AG10803 (cell line): ENCODE measurements around the gene WAC.
A peak's percentile ranks its signal among the peaks of the same experiment; 100 is the strongest.
"Not testable (repeated sequence)": the region's sequence is repeated elsewhere in the genome, so short reads cannot be mapped to it uniquely, and the experiment has no call there.

ENCODE experiments used
- DNase-seq: peaks from one replicate; pipeline ENCODE4 v3.0.0; 2010; ENCODE audit warnings: low read depth
- H3K4me3 ChIP-seq: 2 replicates; pipeline ENCODE4 v1.5.1; 2011; ENCODE audit warnings: mild to moderate bottlenecking, low read length, control low read depth
- CTCF ChIP-seq: conservative IDR thresholded peaks from 2 replicates; pipeline ENCODE4 v1.5.1; 2011; ENCODE audit warnings: mild to moderate bottlenecking, low read length, control low read depth, inconsistent platforms

WAC gene

DNA sequence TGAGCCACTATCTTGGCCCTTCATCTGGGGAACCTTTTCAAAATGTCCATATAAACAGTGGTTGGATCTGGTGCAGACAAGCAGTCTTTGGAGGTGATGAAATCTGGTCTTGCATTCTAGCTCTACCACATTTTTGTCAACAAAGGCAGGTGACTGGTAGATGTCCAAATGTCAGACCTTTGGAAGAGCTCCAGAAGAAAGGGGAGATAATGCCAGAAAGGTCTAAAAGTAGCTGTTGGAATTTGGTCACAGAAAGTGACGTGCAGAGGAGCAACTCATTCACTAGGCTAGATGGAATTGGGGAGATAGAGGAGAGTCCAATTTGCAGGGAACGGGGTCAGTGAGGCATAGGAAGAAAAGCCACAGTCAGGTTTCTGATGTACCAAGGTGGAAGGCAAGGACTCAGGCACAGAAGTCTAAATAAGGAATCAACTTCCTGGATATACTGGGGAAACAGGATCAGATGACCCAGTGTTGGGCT is 36.4 kb upstream of the WAC start:
- no peak for TF ChIP-seq CTCF
- no peak overlapping the region for H3K4me3 ChIP-seq
- DNase-seq, result no peak

- no peak overlapping the region for H3K4me3 ChIP-seq
- no peak for TF ChIP-seq CTCF
- DNase-seq, result no peak
Observed at GRCh38 chr10:28497313-28498126, 35.4 kb upstream of the WAC start.

GRCh38 chr10:28500203-28500602 is 32.7 kb upstream of the WAC start:
- DNase-seq, H3K4me3 ChIP-seq: not testable (repeated sequence)

DNA sequence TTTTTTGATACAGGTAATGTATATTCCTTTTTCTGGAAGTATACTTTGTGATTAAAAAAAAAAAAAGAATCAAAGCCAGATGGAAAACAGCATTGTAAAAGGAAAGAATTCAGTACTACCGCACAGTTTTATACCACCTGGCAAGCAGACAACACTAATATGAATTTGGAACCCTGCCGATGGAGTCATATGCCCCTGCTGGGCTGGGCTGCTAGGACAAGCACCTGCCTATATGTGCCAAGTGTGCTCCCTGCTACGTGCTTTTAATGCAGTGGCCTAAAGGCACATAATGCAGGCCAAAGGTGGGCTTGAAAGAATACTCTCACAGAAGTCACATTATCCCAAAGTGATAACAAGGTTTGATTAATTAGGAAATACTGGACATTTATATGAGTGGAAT is 29.8 kb upstream of the WAC start:
- no peak for TF ChIP-seq CTCF
- no peak overlapping the region for H3K4me3 ChIP-seq
- peak; percentile 16 for DNase-seq

DNA sequence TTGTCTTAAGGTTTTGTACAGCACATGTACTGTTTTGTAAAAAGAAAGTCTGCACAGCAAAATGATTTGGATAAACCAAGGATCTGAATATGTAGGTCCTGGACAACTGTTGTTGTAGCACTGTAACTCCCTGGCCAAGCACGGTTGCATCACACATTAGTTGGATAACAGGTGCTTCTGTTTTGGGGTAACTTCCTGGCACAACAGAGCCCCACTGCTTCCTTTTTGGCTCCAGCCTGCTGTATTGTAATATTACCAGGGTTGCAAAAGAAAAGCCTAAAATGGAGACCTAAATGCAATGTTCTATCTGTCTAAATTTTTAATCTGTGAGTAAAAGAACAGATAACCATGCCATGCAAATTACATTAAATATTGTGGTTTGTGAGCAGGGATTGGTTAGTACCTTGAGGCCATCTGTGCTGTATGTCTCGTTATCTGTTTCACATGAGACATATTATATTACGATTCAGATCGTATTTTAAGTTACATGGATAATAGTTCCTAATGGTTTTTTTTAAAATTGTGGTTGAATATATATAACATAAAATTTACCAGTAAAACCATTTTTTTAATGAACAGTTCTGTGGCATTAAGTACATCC is 27.5 kb upstream of the WAC start:
- H3K4me3 ChIP-seq, result no peak overlapping the region
- TF ChIP-seq CTCF, result no peak
- no peak for DNase-seq

- H3K4me3 ChIP-seq, result no peak overlapping the region
- DNase-seq, result no peak
- no peak for TF ChIP-seq CTCF
Observed at GRCh38 chr10:28508304-28508925, 24.5 kb upstream of the WAC start.

DNA sequence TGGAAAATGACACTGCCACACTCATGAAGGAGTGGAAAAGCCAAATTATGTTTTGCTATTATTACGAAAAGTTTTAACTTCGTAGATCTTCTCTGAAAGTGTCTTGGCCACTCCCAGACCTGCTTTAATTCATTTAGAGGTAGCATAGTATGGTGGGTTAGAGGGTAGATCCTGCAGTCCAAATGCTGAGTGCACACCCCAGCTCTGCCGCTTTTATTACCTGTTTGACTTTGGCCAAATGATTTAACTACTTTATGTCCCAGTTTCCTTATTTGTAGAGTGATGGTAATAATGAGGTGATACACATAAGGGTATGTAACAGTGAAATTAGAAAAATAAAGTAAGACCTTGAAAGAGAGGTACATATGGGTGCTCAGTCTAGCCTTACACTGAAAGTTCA is 23.6 kb upstream of the WAC start:
- no peak for TF ChIP-seq CTCF
- H3K4me3 ChIP-seq, result no peak overlapping the region
- DNase-seq, result no peak
